IMR-90 (cell line): ENCODE measurements around the gene KLHL14. TPM values are rescaled to one million over a fixed set of nuclear protein-coding genes. Genes with fewer than 3 reads are reported as not detected.

Source experiments
- ATAC-seq: fragments of 200-7000 bp; cut with Tn5 transposase; 2 replicates; pipeline ENCODE4 v1.9.1; 2020; ENCODE audit warnings: low read depth, mild to moderate bottlenecking, moderate library complexity
- BruUV-seq: library from RNA; stranded (reverse); fragments of 400-500 nt; replicated peaks from 2 replicates; lab custom pipeline; 2021; lab: Mats Ljungman, UMichigan
- CTCF ChIA-PET: fragments of 300-600 bp; formaldehyde crosslinking; extraction: SDS; loops from one replicate; lab custom pipeline; 2021; ENCODE audit warnings: antibody characterized with exemption; lab: Yijun Ruan, JAX
- POLR2A ChIA-PET: fragments of 300-600 bp; sonication (Branson Sonifier 250); formaldehyde crosslinking; loops from one replicate; lab custom pipeline; 2022; ENCODE audit warnings: antibody characterized with exemption; ENCODE audit not compliant: unreplicated experiment; lab: Charles Lee
- DNase-seq: peaks from one replicate; pipeline ENCODE4 v3.0.0; 2013
- H2AFZ ChIP-seq: replicated peaks from 2 replicates; pipeline ENCODE3; 2013; ENCODE audit warnings: low read length, mild to moderate bottlenecking; ENCODE audit not compliant: poor library complexity
- H2AK5ac ChIP-seq: 2 replicates; pipeline ENCODE4 v1.6.1; 2013; ENCODE audit warnings: low read depth, low read length, inconsistent platforms
- H2AK9ac ChIP-seq: replicated peaks from 2 replicates; pipeline ENCODE3; 2013; ENCODE audit warnings: mild to moderate bottlenecking, low read depth, low read length, moderate library complexity; ENCODE audit not compliant: poor library complexity
- H2BK120ac ChIP-seq: 2 replicates; pipeline ENCODE4 v1.6.1; 2013; ENCODE audit warnings: low read depth, low read length, inconsistent platforms
- H2BK15ac ChIP-seq: 3 replicates; pipeline ENCODE4 v1.6.1; 2013; ENCODE audit warnings: low read depth, low read length, inconsistent platforms
- H2BK20ac ChIP-seq: 2 replicates; pipeline ENCODE4 v1.6.1; 2013; ENCODE audit warnings: low read depth, mild to moderate bottlenecking, inconsistent platforms, low read length, moderate library complexity
- H2BK5ac ChIP-seq: 2 replicates; pipeline ENCODE4 v1.6.1; 2013; ENCODE audit warnings: mild to moderate bottlenecking, low read depth, low read length, inconsistent platforms; ENCODE audit not compliant: poor library complexity, severe bottlenecking
- H3K14ac ChIP-seq: replicated peaks from 2 replicates; pipeline ENCODE4 v1.6.1; 2013; ENCODE audit warnings: low read depth, low read length, inconsistent platforms
- H3K18ac ChIP-seq: 2 replicates; pipeline ENCODE4 v1.6.1; 2013; ENCODE audit warnings: low read depth, low read length, control low read depth
- H3K23ac ChIP-seq: 2 replicates; pipeline ENCODE4 v1.6.1; 2013; ENCODE audit warnings: low read depth, low read length, inconsistent platforms
- H3K27ac ChIP-seq: 2 replicates; pipeline ENCODE4 v1.5.1; 2013; ENCODE audit warnings: mild to moderate bottlenecking, control low read depth, low read length; ENCODE audit not compliant: insufficient read depth
- H3K27me3 ChIP-seq: 2 replicates; pipeline ENCODE4 v1.6.1; 2013; ENCODE audit warnings: low read length; ENCODE audit not compliant: control insufficient read depth, insufficient read depth
- H3K36me3 ChIP-seq: 2 replicates; pipeline ENCODE4 v1.6.1; 2013; ENCODE audit warnings: low read length, mixed read lengths; ENCODE audit not compliant: control insufficient read depth, insufficient read depth
- H3K4ac ChIP-seq: 2 replicates; pipeline ENCODE4 v1.6.1; 2013; ENCODE audit warnings: low read depth, low read length, inconsistent platforms
- H3K4me1 ChIP-seq: 2 replicates; pipeline ENCODE4 v1.6.1; 2013; ENCODE audit warnings: low read length, mixed read lengths; ENCODE audit not compliant: control insufficient read depth, insufficient read depth
- H3K4me2 ChIP-seq: 2 replicates; pipeline ENCODE4 v1.6.1; 2013; ENCODE audit warnings: low read depth, mild to moderate bottlenecking, control low read depth, low read length, moderate library complexity
- H3K4me3 ChIP-seq: 2 replicates; pipeline ENCODE4 v1.5.1; 2013; ENCODE audit warnings: low read depth, mild to moderate bottlenecking, control low read depth, low read length, moderate library complexity; ENCODE audit not compliant: insufficient read depth
- H3K56ac ChIP-seq: 2 replicates; pipeline ENCODE4 v1.6.1; 2013; ENCODE audit warnings: low read length, inconsistent platforms; ENCODE audit not compliant: insufficient read depth; ENCODE audit errors: extremely low read depth
- H3K79me1 ChIP-seq, 2 experiments: 2 replicates each; pipeline ENCODE4 v1.6.1; 2013; ENCODE audit warnings: low read length in 2 of 2, inconsistent platforms in 1 of 2, low read depth in 1 of 2
- H3K9ac ChIP-seq: 2 replicates; pipeline ENCODE4 v1.6.1; 2013; ENCODE audit warnings: low read depth, low read length, control low read depth
- H3K9me1 ChIP-seq: 2 replicates; pipeline ENCODE4 v1.6.1; 2013; ENCODE audit warnings: low read length, inconsistent platforms; ENCODE audit not compliant: insufficient read depth
- H3K9me3 ChIP-seq: 2 replicates; pipeline ENCODE4 v1.6.1; 2013; ENCODE audit warnings: low read length; ENCODE audit not compliant: control insufficient read depth, insufficient read depth
- H4K20me1 ChIP-seq: 2 replicates; pipeline ENCODE4 v1.6.1; 2013; ENCODE audit warnings: low read length, inconsistent platforms; ENCODE audit not compliant: insufficient read depth
- H4K5ac ChIP-seq: 2 replicates; pipeline ENCODE4 v1.6.1; 2013; ENCODE audit warnings: mild to moderate bottlenecking, low read depth, low read length, control low read depth
- H4K8ac ChIP-seq, 2 experiments: 2 replicates each; pipeline ENCODE4 v1.6.1; 2013; ENCODE audit warnings: low read depth in 2 of 2, low read length in 2 of 2, control low read depth in 1 of 2, inconsistent platforms in 1 of 2
- H4K91ac ChIP-seq: 2 replicates; pipeline ENCODE4 v1.6.1; 2013; ENCODE audit warnings: low read depth, low read length, inconsistent platforms; ENCODE audit not compliant: insufficient read depth
- POLR2A ChIP-seq: IDR thresholded peaks from 2 replicates; pipeline ENCODE4 v1.6.1; 2012; ENCODE audit warnings: mild to moderate bottlenecking, low read depth, low read length
- USF2 ChIP-seq: fragments of 150-350 bp; IDR thresholded peaks from 2 replicates; pipeline ENCODE4 v1.6.1; 2017; ENCODE audit warnings: mild to moderate bottlenecking, antibody characterized with exemption, low read length, low read depth
- WGBS, 2 experiments: methylation state at CpG; one replicate each; pipeline versions ENCODE4 v1.1.5 to v1.1.7; 2013; ENCODE audit warnings: missing lambda C conversion rate in 2 of 2; ENCODE audit not compliant: insufficient read length in 1 of 2; ENCODE audit errors: extremely low coverage in 2 of 2; 5-methylcytosine and 5-hydroxymethylcytosine counted together
- dilution Hi-C: fragments of 300-500 bp; cut with HindIII; formaldehyde crosslinking; loops from one replicate; pipeline ENCODE4 v1.14.3; 2018; ENCODE audit warnings: low sequenced_read_pairs; ENCODE audit not compliant: unreplicated experiment
- in situ Hi-C: fragments of 300-500 bp; cut with MboI; formaldehyde crosslinking; loops from 3 replicates; pipeline ENCODE4 v1.14.3; 2019; ENCODE audit warnings: low sequenced_read_pairs, inconsistent platforms, mixed read lengths
- intact Hi-C: fragments of 100-400 bp; cut with micrococcal nuclease; formaldehyde crosslinking; loops from 2 replicates; pipeline ENCODE4 v1.10.0; 2022
- polyA plus RNA-seq, 3 experiments: library from polyadenylated mRNA; depleted of rRNA; stranded (reverse); fragments of >200 nt; gene quantifications; 2 replicates each; pipeline ENCODE4 v1.2.3, GENCODE V29; 2012; ENCODE audit warnings: low replicate concordance in 1 of 3
- total RNA-seq: library from RNA; depleted of rRNA; stranded (reverse); fragments of >200 nt; gene quantifications from 2 replicates; pipeline ENCODE4 v1.2.3, GENCODE V29; 2012

The KLHL14 gene
- total and polyA plus RNA-seq, 2 of the 4 experiments (the other 2 are of a cell fraction), result not detected

GRCh38 chr18:32684096-32684495 is 88.7 kb downstream of the KLHL14 start:
- ChIA-PET CTCF (no interaction called here), POLR2A (no interaction called here)
- dilution Hi-C loops, result no loop called here
- WGBS, 2 experiments, result no CpG with 5 or more reads among the region's 1 CpG
- DNase-seq (no peak), ATAC-seq (no peak)
- no peak overlapping the region for H3K9ac ChIP-seq
- H4K8ac ChIP-seq, result no peak overlapping the region
- H4K20me1 ChIP-seq, result no peaks in the 10 kb centered on the region
- no peak overlapping the region for H2AFZ ChIP-seq
- no peak overlapping the region for H2BK20ac ChIP-seq
- TF ChIP-seq USF2 (no peak), POLR2A (no peak)
- no peak overlapping the region for H2BK5ac ChIP-seq
- in situ Hi-C loops, result no loop called here
- H3K23ac ChIP-seq, result no peak overlapping the region
- no peak overlapping the region for H4K91ac ChIP-seq
- H3K4me1 ChIP-seq, result no peaks in the 10 kb centered on the region
- H3K4me2 ChIP-seq, result no peak overlapping the region
- no peak overlapping the region for H3K18ac ChIP-seq
- H4K5ac ChIP-seq, result no peak overlapping the region
- no peaks in the 10 kb centered on the region for H3K9me3 ChIP-seq
- BruUV-seq, result no TSS peak
- no peak overlapping the region for H3K4ac ChIP-seq
- no peak overlapping the region for H2AK5ac ChIP-seq
- no peak overlapping the region for H3K27ac ChIP-seq
- H3K79me1 ChIP-seq, result no peaks in the 10 kb centered on the region
- H2AK9ac ChIP-seq, result no peak overlapping the region
- no peak overlapping the region for H2BK15ac ChIP-seq
- no peak overlapping the region for H3K4me3 ChIP-seq
- no peaks in the 10 kb centered on the region for H3K36me3 ChIP-seq
- H3K27me3 ChIP-seq, result no peaks in the 10 kb centered on the region
- H3K14ac ChIP-seq, result no peak overlapping the region
- no peak overlapping the region for H3K56ac ChIP-seq
- H2BK120ac ChIP-seq, result no peak overlapping the region
- intact Hi-C loops, result no loop called here
- H3K9me1 ChIP-seq, result no peaks in the 10 kb centered on the region
